Fibroblast of mammary gland (primary cell): ENCODE data around the gene BCAS4.

Experiments used
- DNase-seq: peaks from one replicate; pipeline ENCODE4 v3.0.0-alpha.2; 2010; ENCODE audit warnings: low read depth
- H3K4me3 ChIP-seq: 2 replicates; pipeline ENCODE4 v1.5.1; 2011; ENCODE audit warnings: low read depth, mild to moderate bottlenecking, low read length, moderate library complexity; ENCODE audit not compliant: control insufficient read depth
- CTCF ChIP-seq: conservative IDR thresholded peaks from 2 replicates; pipeline ENCODE4 v1.5.1; 2011; ENCODE audit warnings: low read depth, low read length, inconsistent platforms; ENCODE audit not compliant: control insufficient read depth, insufficient read depth

Gene BCAS4

GRCh38 chr20:50900261-50900660 lies 105.4 kb downstream of the BCAS4 start:
- DNase-seq, result no peak
- TF ChIP-seq CTCF, result no peak
- H3K4me3 ChIP-seq, result no peak overlapping the region

GRCh38 chr20:50901301-50901700 lies 106.4 kb downstream of the BCAS4 start:
- H3K4me3 ChIP-seq, result no peak overlapping the region
- no peak for TF ChIP-seq CTCF
- DNase-seq, result no peak

GRCh38 chr20:50903353-50904051 lies 108.6 kb downstream of the BCAS4 start:
- TF ChIP-seq CTCF, result no peak
- H3K4me3 ChIP-seq, result no peak overlapping the region
- DNase-seq, result no peak

GRCh38 chr20:50904067-50904570 lies 109.3 kb downstream of the BCAS4 start:
- no peak overlapping the region for H3K4me3 ChIP-seq
- TF ChIP-seq CTCF, result no peak
- no peak for DNase-seq

GRCh38 chr20:50909413-50909812 lies 114.6 kb downstream of the BCAS4 start:
- no peak for DNase-seq
- no peak overlapping the region for H3K4me3 ChIP-seq
- no peak for TF ChIP-seq CTCF

GRCh38 chr20:50911030-50911429 lies 116.2 kb downstream of the BCAS4 start:
- no peak overlapping the region for H3K4me3 ChIP-seq
- peak; percentile 91 for DNase-seq
- no peak for TF ChIP-seq CTCF
